Esophagus (tissue), 2 donors: Measurements from ENCODE around the gene ADAMTSL2. TPM values are rescaled to one million over a fixed set of nuclear protein-coding genes. Genes with fewer than 3 reads are reported as not detected.

Experiments used
- H3K27ac ChIP-seq, 2 donors: one replicate each; pipeline ENCODE4 v1.5.1; 2013; ENCODE audit warnings: low read depth in 2 of 2, mild to moderate bottlenecking in 2 of 2, inconsistent platforms in 1 of 2, low read length in 1 of 2, moderate library complexity in 1 of 2
- H3K27me3 ChIP-seq, 2 donors: one replicate each; pipeline ENCODE4 v1.6.1; 2013; ENCODE audit warnings: low read length in 2 of 2, control low read depth in 1 of 2, mild to moderate bottlenecking in 1 of 2; ENCODE audit not compliant: insufficient read depth in 2 of 2, control insufficient read depth in 1 of 2
- H3K36me3 ChIP-seq, 2 donors: one replicate each; pipeline ENCODE4 v1.6.1; 2013; ENCODE audit warnings: low read length in 1 of 2; ENCODE audit not compliant: control insufficient read depth in 2 of 2, insufficient read depth in 2 of 2
- H3K4me1 ChIP-seq, 2 donors: one replicate each; pipeline ENCODE4 v1.6.1; 2013; ENCODE audit warnings: low read length in 1 of 2; ENCODE audit not compliant: control insufficient read depth in 2 of 2, insufficient read depth in 2 of 2
- H3K4me3 ChIP-seq, 2 donors: one replicate each; pipeline ENCODE4 v1.5.1; 2013; ENCODE audit warnings: low read length in 2 of 2, mild to moderate bottlenecking in 2 of 2, low read depth in 1 of 2, moderate library complexity in 1 of 2
- H3K9me3 ChIP-seq, 2 donors: one replicate each; pipeline ENCODE4 v1.6.1; 2013; ENCODE audit warnings: mild to moderate bottlenecking in 2 of 2, low read depth in 1 of 2, low read length in 1 of 2, moderate library complexity in 1 of 2; ENCODE audit not compliant: control insufficient read depth in 2 of 2, insufficient read depth in 1 of 2
- WGBS, 2 donors: extraction: QIAGEN DNeasy Blood & Tissue Kit; methylation state at CpG; one replicate each; pipeline ENCODE4 v1.1.7; 2013; 5-methylcytosine and 5-hydroxymethylcytosine counted together
- polyA plus RNA-seq, 2 donors: library from polyadenylated mRNA; stranded (reverse); fragments of 200-250 nt; gene quantifications; one replicate each; pipeline ENCODE4 v1.2.3, GENCODE V29; 2013
- donor health status: healthy with polysubstance abuse.
- donor health status: Bipolar disorder and iron deficiency.

ADAMTSL2 gene
- polyA plus RNA-seq, 2 donors = 0.60 to 1.0 TPM

DNA sequence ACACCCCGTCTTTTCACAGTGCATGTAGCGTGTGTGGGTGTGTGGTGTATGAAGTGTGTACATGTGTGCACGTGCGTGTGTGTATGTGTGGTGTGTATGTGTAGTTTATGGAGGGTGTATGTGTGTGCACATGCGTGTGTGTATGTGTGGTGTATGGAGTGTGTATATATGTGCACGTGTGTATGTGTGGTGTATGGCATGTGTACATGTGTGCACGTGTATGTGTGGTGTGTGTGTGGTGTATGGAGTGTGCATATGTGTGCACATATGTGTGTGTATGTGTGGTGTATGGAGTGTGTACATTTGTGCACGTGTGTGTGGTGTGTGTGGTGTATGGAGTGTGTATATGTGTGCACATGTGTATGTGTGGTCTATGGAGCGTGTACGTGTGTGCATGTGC, 22.9 kb upstream of the ADAMTSL2 start:
- 87% methylated on average over 10 of the region's 10 CpGs for WGBS, 2 donors
- no peaks in the 10 kb centered on the region for H3K27me3 ChIP-seq
- no peak overlapping the region for H3K4me3 ChIP-seq
- H3K36me3 ChIP-seq = no peaks in the 10 kb centered on the region
- no peaks in the 10 kb centered on the region for H3K9me3 ChIP-seq
- no peak overlapping the region for H3K27ac ChIP-seq
- H3K4me1 ChIP-seq = peaks cover 0 to 13% of the 10 kb centered on the region in 2 donors

DNA sequence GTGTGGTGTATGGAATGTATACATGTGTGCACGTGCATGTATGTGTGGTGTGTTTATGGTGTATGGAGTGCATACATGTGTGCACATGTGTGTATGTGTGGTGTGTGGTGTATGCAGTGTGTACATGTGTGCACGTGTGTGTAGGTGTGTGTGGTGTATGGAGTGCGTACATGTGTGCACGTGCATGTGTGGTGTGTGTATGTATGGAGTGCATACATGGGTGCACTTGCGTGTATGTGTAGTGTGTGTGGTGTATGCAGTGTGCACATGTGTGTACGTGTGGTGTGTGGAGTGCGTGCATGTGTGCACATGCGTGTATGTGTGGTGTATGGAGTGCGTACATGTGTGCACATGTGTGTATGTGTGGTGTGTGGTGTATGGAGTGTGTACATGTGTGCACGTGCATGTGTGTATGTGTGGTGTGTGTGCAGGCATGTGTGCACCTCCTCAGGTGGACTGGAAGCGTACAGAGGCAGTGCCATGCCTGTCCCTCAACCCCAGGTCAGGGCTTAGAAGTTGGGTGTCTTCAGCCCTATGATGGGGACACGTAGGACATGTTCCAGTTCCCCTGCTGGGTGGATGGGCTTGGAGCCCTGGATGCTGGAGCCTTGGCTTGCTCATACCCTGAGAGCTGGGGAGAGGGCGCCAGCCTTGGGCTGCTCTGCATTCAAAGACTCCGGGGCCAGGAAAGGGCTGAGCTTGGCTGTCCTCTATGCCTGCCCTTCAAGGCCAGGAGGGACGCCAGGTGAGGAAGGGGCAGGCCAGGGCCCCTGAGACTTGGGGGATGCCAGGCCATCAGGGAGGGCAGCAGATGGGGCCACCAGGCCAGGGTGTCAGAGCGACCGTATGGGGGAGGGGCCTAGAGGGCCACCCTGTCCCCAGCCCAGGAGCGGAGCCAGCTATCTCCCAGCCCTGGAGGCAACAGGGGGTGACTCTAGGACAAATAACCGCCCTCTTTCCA, 22.0 kb upstream of the ADAMTSL2 start:
- Histone ChIP-seq H3K27me3 (no peaks in the 10 kb centered on the region), H3K36me3 (no peaks in the 10 kb centered on the region), H3K27ac (no peak overlapping the region), H3K9me3 (no peaks in the 10 kb centered on the region), H3K4me3 (no peak overlapping the region), H3K4me1 (peaks cover 0 to 13% of the 10 kb centered on the region in 2 donors)
- 87% methylated on average over 19 of the region's 19 CpGs for WGBS, 2 donors

GRCh38 chr9:133513214-133514100, 21.0 kb upstream of the ADAMTSL2 start:
- Histone ChIP-seq H3K27me3 (no peaks in the 10 kb centered on the region), H3K4me1 (peaks cover 0 to 13% of the 10 kb centered on the region in 2 donors), H3K36me3 (no peaks in the 10 kb centered on the region), H3K27ac (no peak overlapping the region), H3K9me3 (no peaks in the 10 kb centered on the region), H3K4me3 (no peak overlapping the region)
- 69 to 70% methylated on average over 28 of the region's 28 CpGs for WGBS, 2 donors

DNA sequence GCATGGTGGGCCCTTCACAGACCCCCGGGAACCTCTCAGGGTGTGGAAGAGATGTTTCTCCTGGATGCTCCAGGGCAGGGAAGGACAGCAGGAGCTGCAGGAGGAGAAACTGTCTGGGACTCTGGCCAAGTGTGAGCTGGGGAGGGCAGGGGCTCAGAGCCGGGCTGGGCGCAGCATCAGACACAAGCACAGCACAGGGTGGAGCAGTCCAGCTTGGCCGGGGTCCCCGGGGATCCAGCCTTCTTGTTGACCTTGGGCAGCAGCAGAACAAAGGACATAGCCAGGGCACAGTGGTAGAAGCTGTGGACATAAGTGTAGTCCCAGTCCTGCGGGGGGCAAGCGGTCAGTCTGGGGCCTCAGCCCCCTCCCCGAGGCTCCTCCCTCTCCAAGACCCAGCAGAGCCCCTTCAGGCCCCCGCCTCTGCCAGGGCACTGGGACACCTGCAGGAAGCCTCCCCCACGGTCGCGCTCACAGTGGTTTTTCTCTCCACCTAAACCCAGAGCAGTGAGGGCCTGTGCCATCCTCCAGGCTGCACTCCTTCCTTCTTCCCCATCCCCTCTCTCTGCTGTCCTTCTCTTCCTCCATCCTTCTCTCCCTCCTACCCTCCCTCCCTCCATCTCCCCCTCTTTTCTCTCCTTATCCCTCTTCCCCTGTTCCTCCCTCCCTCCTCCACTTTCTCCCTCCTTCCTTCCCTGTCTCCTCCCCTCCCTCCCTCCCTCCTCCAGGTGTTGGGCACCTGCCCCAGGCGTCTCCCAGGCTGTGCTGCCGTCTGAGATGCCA, 19.9 kb upstream of the ADAMTSL2 start:
- no peak overlapping the region for H3K27ac ChIP-seq
- 37 to 42% methylated on average over 10 to 14 of the region's 14 CpGs for whole genome bisulfite sequencing, 2 donors
- no peaks in the 10 kb centered on the region for H3K9me3 ChIP-seq
- no peaks in the 10 kb centered on the region for H3K27me3 ChIP-seq
- H3K4me3 ChIP-seq = no peak overlapping the region
- peaks cover 0 to 8% of the 10 kb centered on the region in 2 donors for H3K4me1 ChIP-seq
- H3K36me3 ChIP-seq = no peaks in the 10 kb centered on the region

DNA sequence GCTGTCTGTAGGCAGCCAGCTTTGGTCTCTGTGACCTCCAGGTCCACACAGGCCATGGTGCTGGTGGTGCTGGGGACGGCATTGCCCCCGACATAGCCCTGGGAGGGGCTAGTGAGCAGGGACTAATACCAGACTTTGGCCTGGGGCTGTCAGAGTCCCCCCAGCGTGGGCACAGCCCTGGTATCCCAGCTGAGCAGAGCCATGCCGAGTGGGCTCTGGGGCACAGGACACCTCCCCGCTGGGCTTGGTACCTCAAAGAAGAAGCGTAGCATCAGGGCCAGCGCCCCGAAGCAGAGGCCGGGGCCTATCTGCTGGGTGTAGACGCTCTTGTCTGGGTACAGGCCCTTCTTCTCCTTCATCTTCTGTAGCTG, 19.3 kb upstream of the ADAMTSL2 start:
- Histone ChIP-seq H3K27me3 (no peaks in the 10 kb centered on the region), H3K4me3 (no peak overlapping the region), H3K27ac (no peak overlapping the region), H3K9me3 (no peaks in the 10 kb centered on the region), H3K36me3 (no peaks in the 10 kb centered on the region), H3K4me1 (peaks cover 0 to 8% of the 10 kb centered on the region in 2 donors)
- WGBS, 2 donors = 85 to 87% methylated on average over 10 of the region's 10 CpGs

- WGBS, 2 donors = 89 to 93% methylated on average over 17 of the region's 17 CpGs
- no peak overlapping the region for H3K4me3 ChIP-seq
- H3K9me3 ChIP-seq = no peaks in the 10 kb centered on the region
- peaks cover 0 to 8% of the 10 kb centered on the region in 2 donors for H3K4me1 ChIP-seq
- H3K27me3 ChIP-seq = no peaks in the 10 kb centered on the region
- no peak overlapping the region for H3K27ac ChIP-seq
- H3K36me3 ChIP-seq = no peaks in the 10 kb centered on the region
Measured at GRCh38 chr9:133515615-133516255, 18.8 kb upstream of the ADAMTSL2 start.

DNA sequence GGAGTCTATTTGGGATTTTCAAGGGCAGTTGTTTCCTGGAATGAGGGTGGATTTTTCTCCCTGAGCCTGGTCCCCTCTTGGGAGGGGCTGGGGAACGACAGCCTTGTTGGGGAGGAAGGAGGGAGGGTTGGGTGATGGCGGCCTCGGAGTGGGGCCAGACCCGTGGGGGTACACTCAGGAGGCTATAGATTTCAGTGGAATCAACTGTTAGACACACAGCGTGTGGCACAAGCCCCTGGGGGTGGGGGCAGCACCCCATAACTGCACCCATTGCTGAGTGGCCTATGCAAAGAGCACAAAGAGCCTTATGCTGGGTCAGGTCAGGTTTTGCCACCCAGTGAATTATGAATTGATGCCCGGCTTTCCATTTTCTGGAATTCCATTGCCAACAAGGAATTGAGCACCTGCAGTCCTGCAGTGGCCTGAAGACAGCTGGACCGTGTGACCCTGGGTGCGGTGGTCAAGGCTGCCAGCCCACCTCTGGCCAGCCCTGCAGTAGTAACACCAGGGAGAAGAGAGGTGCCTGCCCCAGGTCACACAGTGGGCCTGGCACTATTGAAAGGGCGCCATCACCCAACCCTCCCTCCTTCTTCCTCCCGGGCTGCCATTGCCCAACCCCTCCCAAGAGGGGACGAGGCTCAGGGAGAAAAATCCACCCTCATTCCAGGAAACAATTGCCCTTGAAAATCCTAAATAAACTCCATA, 18.1 kb upstream of the ADAMTSL2 start:
- 71 to 75% methylated on average over 11 of the region's 11 CpGs for WGBS, 2 donors
- Histone ChIP-seq H3K4me1 (peaks cover 0 to 8% of the 10 kb centered on the region in 2 donors), H3K27me3 (no peaks in the 10 kb centered on the region), H3K9me3 (no peaks in the 10 kb centered on the region), H3K27ac (no peak overlapping the region), H3K4me3 (no peak overlapping the region), H3K36me3 (no peaks in the 10 kb centered on the region)

- WGBS, 2 donors = 77 to 81% methylated on average over 9 of the region's 9 CpGs
- Histone ChIP-seq H3K9me3 (no peaks in the 10 kb centered on the region), H3K27ac (no peak overlapping the region), H3K36me3 (no peaks in the 10 kb centered on the region), H3K4me3 (no peak overlapping the region), H3K27me3 (no peaks in the 10 kb centered on the region), H3K4me1 (peaks cover 0 to 8% of the 10 kb centered on the region in 2 donors)
Measured at GRCh38 chr9:133516961-133517350, 17.5 kb upstream of the ADAMTSL2 start.
